GM19397 (cell line): ENCODE measurements around the gene PRR29.
"Not testable (repeated sequence)": the region's sequence is repeated elsewhere in the genome, so short reads cannot be mapped to it uniquely, and the experiment has no call there.

ENCODE experiments used
- ATAC-seq: cut with Tn5 transposase; IDR thresholded peaks from one replicate; pipeline ENCODE4 v1.9.1; 2021; ENCODE audit warnings: mild to moderate bottlenecking, moderate library complexity; ENCODE audit not compliant: unreplicated experiment

PRR29 gene

DNA sequence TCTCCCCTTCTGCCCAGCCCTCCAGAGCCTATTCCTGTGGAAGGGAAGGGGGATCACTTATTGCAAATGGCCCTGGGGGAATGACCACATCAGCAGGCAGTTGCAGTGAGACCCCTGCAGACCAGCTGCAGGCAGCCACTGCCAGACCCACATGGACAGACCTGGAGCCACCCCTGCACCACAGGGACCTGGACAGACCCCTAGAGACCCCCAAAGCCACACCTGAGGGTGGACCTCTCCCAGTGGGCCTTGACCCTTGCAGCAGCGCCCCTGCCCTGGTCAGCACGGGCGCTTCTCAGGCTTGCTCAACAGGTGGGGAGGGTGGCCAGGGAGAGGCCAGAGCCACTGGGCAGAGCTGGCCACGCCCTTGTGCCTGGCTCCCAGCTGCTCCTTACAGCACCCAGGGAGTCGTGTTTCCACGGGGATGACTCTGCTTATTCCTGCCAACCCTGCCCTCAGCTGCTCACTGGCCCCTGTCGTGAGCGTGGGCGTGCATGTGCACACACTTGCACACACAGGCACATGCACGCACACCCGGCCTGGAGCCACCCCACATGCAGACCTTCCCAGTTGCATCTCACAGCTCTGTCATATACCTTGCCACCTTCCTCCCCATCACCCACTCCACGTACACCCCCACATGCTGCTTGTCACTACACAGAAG, 24.1 kb upstream of the PRR29 start:
- ATAC-seq = no peak

DNA sequence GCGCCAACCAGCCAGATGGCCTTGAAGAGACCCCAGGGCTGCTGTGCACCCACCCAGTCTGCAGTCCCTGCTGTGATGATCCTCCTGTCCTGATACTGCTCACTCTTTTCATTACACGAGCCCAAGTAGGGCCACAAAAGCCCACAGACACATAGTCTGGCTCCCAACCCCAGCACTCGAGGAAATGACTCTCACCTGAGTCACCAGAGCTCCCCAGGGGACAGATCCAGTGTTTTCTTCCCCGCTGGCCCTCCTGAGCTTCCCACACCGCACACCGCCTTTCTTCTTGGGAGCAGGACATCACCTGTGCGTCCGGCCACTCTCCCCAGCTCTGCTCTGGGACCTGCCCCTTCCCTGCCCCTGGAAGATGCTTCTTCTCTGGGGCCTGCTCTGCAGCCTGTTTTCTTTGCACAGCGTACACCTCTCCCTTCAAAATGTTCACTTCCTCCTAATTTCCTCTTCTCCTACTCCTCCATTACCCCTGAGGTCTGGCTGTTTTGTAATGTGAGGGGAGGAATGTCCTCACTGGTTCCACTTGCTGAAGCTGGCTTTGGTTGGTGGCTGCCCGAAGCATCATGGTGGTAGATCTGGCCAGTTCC, 23.5 kb upstream of the PRR29 start:
- no peak for ATAC-seq

DNA sequence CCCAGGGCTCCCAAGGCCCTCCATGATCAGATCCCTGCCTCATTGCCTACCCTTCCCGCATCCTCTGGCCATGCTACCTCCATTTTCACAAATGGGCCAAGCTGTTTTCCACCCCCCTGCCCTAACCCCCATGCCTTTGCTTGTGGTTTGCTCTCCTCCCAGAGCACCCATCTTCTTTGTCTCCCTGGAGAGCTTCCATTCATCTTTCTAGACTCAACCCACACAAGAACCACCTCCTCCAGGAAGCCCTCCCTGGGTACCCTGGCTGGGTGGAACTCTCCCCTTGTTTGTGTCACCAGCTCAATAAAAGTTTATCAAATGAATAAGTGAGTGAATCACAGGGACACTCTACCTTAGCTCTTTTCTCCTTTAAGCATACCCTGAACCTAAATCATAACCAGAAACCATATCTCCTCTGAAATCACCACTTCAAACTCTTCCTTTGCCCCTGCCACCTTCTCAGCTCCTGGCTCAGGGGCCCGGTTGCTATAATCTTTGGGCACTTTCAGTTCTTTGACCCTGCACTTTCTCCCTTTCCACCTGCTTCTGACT, 22.5 kb upstream of the PRR29 start:
- no peak for ATAC-seq

DNA sequence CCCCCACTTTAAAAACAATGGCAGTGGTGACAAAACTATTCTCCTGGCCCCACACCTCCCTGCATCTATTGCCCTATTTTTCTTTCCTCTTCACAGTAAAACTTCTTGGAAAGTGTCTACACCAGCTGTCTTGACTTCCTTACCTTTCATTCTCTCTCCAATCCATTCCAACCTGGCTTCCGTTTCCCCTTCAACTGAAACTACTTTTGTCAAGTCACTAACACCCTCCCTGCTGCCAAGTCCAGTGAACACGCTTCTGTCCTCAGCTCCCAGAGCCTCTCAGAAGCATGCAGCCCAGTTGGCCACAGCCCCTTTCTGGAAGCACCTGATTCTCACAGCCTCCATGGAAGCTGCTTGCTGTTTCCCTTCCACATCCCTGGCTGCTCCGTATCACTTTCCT, 21.4 kb upstream of the PRR29 start:
- ATAC-seq = no peak

DNA sequence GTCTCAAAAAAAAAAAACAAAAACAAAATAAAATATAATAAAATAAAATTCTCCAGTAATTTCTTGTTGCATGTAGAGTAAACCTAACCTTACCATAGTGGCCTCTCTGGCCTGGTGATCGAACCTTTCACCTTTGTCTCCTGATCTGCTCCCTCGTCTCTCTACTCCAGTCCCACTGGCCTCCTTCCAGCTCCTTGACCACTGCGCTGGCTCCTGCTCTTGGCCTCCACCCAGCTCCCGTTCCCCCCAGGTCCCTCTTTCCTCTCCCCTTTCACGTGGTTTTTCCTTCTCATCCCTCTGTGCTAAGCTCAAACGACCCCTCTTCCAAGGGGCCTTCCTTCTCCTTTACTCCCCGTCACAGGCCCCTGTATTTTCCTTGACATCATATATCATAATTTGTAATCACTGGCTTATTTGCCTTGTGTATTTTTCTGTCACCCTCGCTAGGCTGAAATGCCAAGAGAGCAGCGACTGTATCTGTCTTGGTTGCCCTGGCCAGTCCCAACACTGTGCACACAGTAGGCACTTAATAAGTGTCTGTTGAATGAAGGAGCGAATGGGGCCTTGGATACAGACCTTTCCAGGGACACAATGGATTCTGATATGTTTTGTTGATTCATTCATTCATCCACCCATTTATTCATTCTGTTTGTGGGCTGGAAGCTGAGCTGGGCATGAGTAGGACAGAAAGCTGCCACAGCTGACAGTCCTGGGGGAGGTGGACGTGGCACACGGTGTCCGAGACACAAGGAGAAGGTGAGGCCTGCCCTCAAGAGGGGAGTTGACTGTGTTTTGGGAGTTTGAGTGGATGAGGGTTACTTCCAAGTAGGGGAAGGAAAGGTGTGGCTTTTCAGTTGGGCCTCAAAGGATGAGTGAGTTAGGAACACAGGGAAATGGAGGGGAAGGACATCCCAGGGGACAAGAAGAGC, 19.6 kb upstream of the PRR29 start:
- ATAC-seq = no peak

DNA sequence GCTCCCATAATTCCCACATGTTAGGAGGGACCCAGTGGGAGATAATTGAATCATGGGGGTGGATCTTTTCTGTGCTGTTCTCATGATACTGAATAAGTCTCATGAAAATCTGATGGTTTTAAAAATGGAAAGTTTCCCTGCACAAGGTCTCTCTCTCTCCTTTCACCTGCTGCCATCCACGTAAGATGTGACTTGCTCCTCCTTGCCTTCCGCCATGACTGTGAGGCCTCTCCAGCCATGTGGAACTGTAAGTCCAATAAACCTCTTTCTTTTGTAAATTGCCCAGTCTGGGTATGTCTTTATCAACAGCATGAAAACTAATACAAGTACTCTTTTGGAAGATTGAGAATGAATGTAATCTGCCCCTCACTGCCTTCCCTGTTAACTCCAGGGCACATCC, 15.5 kb upstream of the PRR29 start:
- not testable (repeated sequence) for ATAC-seq

DNA sequence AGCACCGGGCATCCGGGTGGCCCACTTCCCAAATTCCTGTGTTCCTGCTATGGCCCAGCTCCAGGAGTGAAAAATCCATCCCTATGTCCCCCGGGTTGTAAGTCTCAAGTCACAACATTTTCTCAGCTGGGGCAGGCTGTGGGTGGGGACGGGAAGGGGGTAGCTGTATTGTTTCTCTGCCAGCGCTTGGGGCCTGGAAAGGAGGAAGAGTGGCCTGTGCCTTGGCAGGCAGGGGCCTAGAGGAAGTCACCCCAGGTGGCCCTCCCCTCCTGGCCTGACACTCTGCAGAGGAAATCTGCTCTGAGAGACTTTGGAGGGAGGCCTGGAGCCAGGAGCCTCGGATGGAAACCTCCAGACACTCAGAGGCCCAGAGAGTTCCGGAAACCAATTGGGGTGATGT, 14.8 kb upstream of the PRR29 start:
- ATAC-seq = no peak

DNA sequence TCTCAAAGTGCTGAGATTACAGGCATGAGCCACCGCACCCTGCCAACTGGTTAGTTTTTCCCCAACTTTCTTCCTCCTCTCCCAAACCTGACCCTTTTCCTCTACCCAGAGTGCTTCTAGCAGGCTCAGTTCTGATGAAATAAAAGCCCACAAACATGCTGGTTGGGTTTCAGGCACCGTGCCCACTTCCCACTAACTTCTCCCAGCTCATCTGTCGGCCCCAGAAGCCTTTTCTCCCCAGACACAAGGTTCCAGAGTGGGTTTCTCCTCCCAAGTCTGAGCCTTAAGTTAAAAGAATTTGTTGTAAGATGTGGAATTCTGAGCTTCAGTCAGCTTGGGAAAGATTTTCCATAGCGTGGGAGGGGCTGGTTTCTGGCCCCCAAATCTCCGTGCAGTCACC, 13.9 kb upstream of the PRR29 start:
- no peak for ATAC-seq

DNA sequence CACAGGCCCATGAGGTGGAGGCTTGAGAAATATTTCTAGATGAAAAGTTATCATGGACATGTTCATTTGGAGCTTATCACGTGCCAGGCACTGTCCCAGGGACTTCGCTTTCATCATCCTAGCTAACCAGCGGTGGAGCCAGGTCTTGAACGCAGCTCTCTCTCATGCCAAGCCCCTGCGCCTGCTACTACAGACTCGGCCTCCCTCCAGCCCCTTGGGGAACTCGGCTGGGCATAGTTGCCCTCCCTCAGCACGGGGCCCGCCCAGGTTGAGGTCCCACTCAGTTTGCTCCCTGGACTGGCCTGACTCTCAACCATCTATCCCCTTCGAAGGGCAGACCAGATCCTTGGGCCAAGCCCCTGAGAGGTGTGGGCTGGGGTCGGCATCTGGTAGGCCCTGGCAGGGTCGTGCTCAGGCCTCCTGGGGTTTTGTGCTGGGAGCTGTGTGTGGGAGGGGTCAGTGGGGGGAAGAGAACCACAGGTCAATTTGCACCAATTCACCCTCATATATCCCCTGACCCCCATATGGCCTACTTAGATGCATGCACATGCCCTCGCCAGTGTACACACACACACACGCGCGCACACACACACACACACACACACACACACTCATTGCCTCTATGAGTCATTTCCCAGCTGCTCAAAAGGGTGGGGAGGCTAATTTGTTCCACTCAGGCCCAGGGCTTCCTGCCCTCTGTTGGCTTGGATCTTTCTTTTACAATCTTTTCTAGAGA, 13.3 kb upstream of the PRR29 start:
- ATAC-seq = no peak

DNA sequence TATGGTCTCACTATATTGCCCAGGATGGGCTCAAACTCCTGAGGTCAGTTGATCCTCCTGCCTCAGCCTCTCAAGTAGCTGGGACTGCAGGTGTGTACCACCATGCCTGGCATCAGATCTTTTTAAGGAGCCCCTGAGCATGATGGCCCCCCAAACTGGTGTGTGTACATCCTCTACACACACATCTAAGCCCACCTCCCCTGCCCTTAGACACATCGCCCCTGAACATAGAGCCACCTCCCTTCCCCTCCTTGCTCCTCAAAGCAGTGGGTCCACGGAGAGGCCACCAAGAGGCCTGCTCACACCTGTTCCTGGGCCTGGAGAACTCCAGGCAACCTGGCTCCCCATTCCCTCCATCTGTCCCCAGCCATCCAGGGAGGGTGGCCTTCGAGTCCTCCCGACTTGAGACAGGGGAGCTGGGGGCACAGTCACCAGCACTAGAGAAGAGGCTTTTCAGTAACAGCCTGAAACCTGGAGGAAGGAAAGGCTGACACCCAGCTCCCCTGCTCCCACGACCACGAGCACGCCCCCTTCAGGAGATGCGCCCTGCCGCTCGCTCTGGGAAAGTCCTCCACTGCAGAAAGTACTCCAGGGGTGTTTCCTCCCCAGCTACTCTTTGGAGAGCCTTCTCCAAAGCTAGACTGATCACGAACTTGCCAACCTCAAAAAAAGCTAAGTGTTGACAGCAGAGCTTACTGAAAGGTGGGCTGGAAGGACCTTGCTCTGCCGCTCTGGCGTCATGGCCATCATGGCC, 12.6 kb upstream of the PRR29 start:
- ATAC-seq = no peak

DNA sequence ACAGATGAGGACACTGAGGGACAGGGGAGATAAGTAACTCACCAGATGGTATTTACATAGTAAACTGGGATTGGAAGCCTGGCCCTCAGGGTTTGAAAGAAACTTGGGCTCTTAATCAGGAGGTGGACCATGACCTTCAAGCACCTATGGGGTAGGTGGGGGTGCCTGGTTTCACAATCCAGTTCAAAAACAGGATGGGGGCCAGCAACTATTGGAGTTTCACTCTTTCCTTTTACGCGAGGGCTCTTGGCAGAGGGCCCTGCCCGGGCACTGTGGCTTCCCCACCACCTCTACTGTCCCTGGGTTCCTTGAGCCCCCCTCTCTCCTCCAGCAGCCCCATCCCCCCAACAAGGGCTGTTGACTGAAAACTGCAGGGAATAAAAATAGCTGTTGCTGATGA, 11.3 kb upstream of the PRR29 start:
- ATAC-seq = no peak

DNA sequence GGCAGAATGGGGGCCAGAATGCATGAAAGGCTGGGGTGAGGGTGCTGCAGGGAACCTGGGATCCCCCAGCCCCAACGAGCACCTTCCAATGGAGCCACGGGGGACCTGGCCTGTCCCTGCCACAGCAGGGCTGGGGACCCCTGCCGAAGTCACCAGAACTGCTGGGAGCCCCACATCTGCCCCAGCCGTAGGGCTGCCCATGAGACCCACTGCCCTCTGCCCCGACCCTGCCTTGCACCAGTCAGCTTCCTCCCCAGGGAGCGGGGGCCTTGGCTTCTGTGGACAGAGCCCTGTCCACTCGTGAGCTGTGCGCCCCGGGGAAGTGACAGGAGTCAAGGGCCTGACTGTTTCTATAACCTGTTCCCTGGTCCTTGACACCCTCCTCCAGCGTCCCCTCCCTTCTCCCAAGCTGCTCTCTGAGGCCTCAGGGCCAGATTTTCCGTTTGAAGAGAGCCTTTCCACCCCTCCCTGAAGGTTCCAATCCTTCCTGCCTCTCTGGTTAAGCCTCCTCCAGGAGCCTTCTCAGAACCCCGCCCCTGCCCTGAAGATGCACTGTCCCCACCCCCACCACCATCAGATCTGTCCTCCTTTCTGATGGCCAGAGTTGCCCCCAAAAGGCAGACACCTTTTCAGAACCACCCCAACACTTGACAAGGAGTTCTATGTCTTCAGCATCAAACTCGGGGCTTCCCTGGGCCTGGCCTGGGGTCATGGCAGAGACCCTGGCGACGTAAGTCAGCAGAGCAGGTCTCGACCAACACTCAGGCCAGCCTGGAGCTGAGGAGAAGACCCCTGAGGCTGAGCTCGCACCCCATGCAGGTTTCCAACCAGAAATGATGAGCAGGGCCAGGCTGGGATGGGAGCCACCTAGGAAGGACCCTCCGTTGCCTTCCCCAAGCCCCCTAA, 10.7 kb upstream of the PRR29 start:
- ATAC-seq = no peak

DNA sequence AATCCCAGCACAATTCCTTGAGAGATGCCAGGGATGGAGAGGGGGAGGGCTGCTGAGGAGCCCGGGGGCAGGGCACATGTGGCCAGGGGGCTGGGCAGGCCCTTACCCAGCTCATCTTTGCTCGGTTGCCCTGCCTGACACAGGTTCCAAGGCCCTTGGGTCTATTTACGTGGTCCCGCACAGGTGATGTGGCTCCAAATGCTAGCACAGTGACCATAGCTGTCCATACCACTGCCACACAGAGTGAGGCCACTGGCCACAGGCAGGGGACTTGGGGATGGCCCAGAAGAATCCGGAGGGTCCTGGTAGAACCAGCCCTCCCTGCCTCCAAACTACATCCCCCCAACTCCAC, 10.0 kb upstream of the PRR29 start:
- no peak for ATAC-seq

DNA sequence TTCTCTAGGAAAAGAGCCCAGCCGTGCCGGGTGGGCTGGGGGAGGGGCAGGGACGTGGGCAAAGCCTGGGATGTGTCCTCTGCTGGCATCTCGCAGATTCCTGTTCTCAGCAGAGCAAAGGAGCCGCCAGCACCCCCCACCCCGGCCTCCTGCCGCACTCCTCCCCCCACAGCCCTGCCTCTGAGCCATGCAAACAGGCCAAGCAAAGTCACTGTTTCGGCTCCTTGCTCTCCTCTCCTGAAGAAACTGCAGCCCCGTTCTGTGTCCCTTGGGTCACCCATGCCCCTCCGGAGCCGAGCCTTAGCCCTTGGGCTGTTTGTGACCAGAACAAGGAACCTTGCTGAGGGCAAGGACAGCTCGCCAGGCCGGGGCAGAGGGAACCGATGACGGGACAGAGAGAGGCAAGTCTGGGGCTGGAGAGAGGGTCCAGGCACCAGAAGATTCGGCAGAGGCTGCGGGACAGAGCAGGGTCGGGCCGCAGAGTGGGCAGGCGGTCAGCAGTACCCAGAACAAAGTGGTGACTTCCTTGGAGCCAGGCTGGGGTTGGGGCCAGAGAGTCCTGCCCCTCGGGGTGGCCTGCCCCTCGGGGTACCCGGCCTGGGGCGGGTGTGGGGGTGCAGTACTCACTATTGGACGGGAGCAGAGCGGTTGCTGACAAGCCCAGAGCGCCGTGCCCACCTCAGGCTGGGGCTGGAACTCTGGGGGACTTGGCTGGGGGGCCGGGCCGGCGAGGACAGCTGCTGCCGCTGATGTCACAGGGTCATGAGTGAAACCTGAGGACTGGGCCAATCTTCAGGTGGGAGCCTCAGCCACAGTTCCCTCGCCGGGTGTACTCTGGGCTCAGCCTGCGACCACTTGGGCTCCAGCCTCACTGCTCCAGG, 9.2 kb upstream of the PRR29 start:
- ATAC-seq = no peak

DNA sequence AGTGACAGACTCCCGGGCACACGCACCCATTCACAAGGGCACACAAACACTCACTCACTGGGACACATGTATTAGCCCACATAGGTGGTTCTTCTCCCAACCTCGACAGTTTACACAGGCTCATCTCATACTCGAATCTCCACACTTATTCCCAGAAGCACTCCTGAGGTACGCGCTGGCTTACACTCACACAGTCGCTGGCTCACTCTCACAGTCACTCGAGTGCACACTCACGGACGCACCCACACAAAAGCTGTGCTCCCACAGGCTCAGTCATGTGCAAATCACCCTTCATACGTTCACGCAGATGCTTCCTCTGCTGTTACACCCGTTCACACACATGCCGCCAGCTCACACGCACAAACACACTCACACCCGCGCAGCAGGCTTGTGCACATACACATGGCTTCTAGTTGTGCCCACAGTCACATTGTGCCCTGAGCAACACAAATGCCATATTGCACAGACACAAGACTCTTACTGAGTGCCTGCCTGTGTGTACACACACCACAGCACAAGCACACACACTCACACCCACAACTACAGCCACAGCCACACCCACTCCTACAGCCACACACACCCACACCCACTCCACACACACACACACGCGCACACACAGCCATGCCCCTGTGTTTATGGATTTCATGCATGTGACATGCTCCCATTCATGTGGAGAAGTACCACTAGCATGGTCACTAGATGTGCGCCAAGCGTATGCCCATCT, 8.4 kb upstream of the PRR29 start:
- no peak for ATAC-seq

DNA sequence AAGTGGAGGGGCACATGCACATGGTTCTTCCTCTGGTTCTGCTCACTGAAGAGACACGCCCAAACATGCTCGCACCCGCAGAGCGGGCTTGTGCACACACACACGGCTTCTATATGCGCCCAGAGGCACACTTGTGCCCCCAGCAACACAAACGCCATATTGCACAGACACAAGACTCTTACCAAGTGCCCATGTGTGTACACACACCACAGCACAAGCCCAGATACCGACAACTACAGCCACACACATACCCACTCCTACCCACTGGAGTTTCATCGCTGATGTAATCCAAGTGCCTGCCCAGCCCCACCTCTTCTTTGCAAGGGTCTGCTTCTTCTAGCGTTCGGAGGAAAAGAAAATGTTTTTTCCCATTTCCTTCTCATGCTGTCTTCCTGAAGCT, 6.5 kb upstream of the PRR29 start:
- no peak for ATAC-seq

DNA sequence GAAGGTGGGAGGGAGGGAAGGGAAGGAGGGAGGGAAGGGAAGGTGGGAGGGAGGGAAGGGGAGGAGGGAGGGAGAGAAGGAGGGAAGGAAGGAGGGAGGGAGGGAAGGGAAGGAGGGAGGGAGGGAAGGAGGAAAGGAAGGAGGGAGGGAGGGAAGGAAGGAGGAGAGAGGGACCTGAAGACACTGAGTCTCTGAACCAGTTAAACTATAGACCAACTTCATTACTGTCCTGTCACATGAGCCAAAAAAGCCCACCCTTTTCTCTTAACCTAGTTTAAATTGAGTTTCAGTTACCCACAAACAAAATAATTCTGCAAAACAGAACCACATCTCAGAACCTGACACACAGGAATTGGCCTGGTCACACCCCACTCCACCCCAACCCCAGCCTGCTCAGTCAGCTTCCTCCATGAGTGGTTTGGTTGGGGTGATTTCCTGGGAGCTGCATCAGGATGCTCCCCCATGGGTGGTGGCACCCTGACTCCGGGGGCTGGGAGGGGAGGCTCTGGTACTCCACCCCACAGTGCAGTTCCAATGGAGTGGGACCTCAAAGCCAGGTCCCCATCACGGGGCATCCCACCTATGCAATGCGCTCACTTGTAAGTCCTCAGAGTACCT, 4.7 kb upstream of the PRR29 start:
- ATAC-seq = no peak
